ENCODE results near the gene XYLT1.

XYLT1 gene

GRCh38 chr16:17135439-17135838 is 335.3 kb downstream of the XYLT1 start:
- H3K79me2 ChIP-seq (ENCODE audit: insufficient read depth, low read length): no peaks in the 10 kb centered on the region
- peaks cover 13% of the 10 kb centered on the region for H3K4me1 ChIP-seq (ENCODE audit: insufficient read depth, low read length, poor library complexity, severe bottlenecking)
- peaks cover 99% of the 10 kb centered on the region; the same call in 1 of the 2 replicates for H3K36me3 ChIP-seq (ENCODE audit: insufficient read depth, low read length)
- no peak overlapping the region for H3K9ac ChIP-seq (ENCODE audit: low read depth, low read length, poor library complexity, severe bottlenecking)
- no peaks in the 10 kb centered on the region for H3K9me2 ChIP-seq (replicated peaks; ENCODE audit: low read depth, low read length)
- peaks cover 22% of the 10 kb centered on the region for H4K20me1 ChIP-seq (ENCODE audit: insufficient read depth, low read length, poor library complexity, severe bottlenecking)
- H3K4me3 ChIP-seq (ENCODE audit: low read length, poor library complexity, severe bottlenecking): no peak overlapping the region
- TF ChIP-seq EZH2phosphoT487 (IDR thresholded peaks at IDR 0.05; ENCODE audit: borderline replicate concordance): no peak
- TF ChIP-seq, protein P1, sequence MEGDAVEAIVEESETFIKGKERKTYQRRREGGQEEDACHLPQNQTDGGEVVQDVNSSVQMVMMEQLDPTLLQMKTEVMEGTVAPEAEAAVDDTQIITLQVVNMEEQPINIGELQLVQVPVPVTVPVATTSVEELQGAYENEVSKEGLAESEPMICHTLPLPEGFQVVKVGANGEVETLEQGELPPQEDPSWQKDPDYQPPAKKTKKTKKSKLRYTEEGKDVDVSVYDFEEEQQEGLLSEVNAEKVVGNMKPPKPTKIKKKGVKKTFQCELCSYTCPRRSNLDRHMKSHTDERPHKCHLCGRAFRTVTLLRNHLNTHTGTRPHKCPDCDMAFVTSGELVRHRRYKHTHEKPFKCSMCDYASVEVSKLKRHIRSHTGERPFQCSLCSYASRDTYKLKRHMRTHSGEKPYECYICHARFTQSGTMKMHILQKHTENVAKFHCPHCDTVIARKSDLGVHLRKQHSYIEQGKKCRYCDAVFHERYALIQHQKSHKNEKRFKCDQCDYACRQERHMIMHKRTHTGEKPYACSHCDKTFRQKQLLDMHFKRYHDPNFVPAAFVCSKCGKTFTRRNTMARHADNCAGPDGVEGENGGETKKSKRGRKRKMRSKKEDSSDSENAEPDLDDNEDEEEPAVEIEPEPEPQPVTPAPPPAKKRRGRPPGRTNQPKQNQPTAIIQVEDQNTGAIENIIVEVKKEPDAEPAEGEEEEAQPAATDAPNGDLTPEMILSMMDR (conservative IDR thresholded peaks at IDR 0.05; ENCODE audit: low read length): no peak
- no peak overlapping the region for H2AFZ ChIP-seq (ENCODE audit: low read length)
- no peak overlapping the region for H3K4me2 ChIP-seq (ENCODE audit: low read depth, low read length, poor library complexity, severe bottlenecking)
- H3K27me3 ChIP-seq (ENCODE audit: insufficient read depth, low read length, poor library complexity, severe bottlenecking): no peaks in the 10 kb centered on the region
- no peaks in the 10 kb centered on the region for H3K9me3 ChIP-seq (ENCODE audit: insufficient read depth, low read depth, low read length)
- no peaks in the 10 kb centered on the region for H3F3A ChIP-seq (ENCODE audit: low read depth)

- TF ChIP-seq, protein P1 (conservative IDR thresholded peaks at IDR 0.05; ENCODE audit: low read length): no peak
- TF ChIP-seq EZH2phosphoT487 (IDR thresholded peaks at IDR 0.05; ENCODE audit: borderline replicate concordance): no peak
- peaks cover 100% of the 10 kb centered on the region; the same call in 1 of the 2 replicates for H3K36me3 ChIP-seq (ENCODE audit: insufficient read depth, low read length)
- H3K9me3 ChIP-seq (ENCODE audit: insufficient read depth, low read depth, low read length): no peaks in the 10 kb centered on the region
- no peak overlapping the region for H2AFZ ChIP-seq (ENCODE audit: low read length)
- no peaks in the 10 kb centered on the region for H3K27me3 ChIP-seq (ENCODE audit: insufficient read depth, low read length, poor library complexity, severe bottlenecking)
- no peak overlapping the region for H3K4me2 ChIP-seq (ENCODE audit: low read depth, low read length, poor library complexity, severe bottlenecking)
- H4K20me1 ChIP-seq (ENCODE audit: insufficient read depth, low read length, poor library complexity, severe bottlenecking): peaks cover 16% of the 10 kb centered on the region
- no peaks in the 10 kb centered on the region for H3F3A ChIP-seq (ENCODE audit: low read depth)
- no peaks in the 10 kb centered on the region for H3K9me2 ChIP-seq (replicated peaks; ENCODE audit: low read depth, low read length)
- H3K4me3 ChIP-seq (ENCODE audit: low read length, poor library complexity, severe bottlenecking): no peak overlapping the region
- H3K9ac ChIP-seq (ENCODE audit: low read depth, low read length, poor library complexity, severe bottlenecking): no peak overlapping the region
- no peaks in the 10 kb centered on the region for H3K79me2 ChIP-seq (ENCODE audit: insufficient read depth, low read length)
- peaks cover 15% of the 10 kb centered on the region for H3K4me1 ChIP-seq (ENCODE audit: insufficient read depth, low read length, poor library complexity, severe bottlenecking)
These were observed 336.2 kb downstream of the XYLT1 start for GRCh38 chr16:17134586-17134985.

DNA sequence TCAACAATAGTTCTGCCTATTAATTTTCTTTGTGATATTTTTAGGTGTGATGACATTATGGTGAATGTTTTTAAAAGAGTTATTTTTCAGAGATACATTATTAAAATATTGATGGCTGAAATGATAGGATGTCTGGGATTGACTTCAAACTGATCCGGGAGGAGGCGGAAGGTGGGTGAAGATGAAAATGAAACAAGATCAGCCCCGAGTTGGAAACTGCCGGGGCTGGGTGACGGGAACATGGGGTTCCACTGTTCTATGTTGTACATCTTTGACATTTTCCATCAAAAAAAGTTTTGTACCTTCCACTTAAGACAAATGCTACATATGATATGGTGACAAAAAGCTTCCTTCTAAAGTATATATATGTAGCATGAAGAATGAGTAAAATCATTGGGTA is 336.9 kb downstream of the XYLT1 start:
- Histone ChIP-seq H2AFZ (ENCODE audit: low read length) (no peak overlapping the region), H3F3A (ENCODE audit: low read depth) (no peaks in the 10 kb centered on the region), H3K4me3 (ENCODE audit: low read length, poor library complexity, severe bottlenecking) (no peak overlapping the region), H3K9me3 (ENCODE audit: insufficient read depth, low read depth, low read length) (no peaks in the 10 kb centered on the region), H3K79me2 (ENCODE audit: insufficient read depth, low read length) (no peaks in the 10 kb centered on the region), H4K20me1 (ENCODE audit: insufficient read depth, low read length, poor library complexity, severe bottlenecking) (peaks cover 13% of the 10 kb centered on the region), H3K4me2 (ENCODE audit: low read depth, low read length, poor library complexity, severe bottlenecking) (no peak overlapping the region), H3K36me3 (ENCODE audit: insufficient read depth, low read length) (peaks cover 96% of the 10 kb centered on the region; the same call in 1 of the 2 replicates), H3K4me1 (ENCODE audit: insufficient read depth, low read length, poor library complexity, severe bottlenecking) (peaks cover 15% of the 10 kb centered on the region), H3K27me3 (ENCODE audit: insufficient read depth, low read length, poor library complexity, severe bottlenecking) (no peaks in the 10 kb centered on the region), H3K9me2 (replicated peaks; ENCODE audit: low read depth, low read length) (no peaks in the 10 kb centered on the region), H3K9ac (ENCODE audit: low read depth, low read length, poor library complexity, severe bottlenecking) (no peak overlapping the region)
- no peak for TF ChIP-seq EZH2phosphoT487 (IDR thresholded peaks at IDR 0.05; ENCODE audit: borderline replicate concordance)
- TF ChIP-seq, protein P1 (conservative IDR thresholded peaks at IDR 0.05; ENCODE audit: low read length): no peak

Measured in Loucy (cell line).